SK-N-MC (cell line): ENCODE data around the gene HMG20B.

Experiments
- EZH2 ChIP-seq: fragments of 200-600 bp; sonication (generic); IDR thresholded peaks from one replicate; pipeline ENCODE4 v1.6.1; 2017; ENCODE audit warnings: antibody characterized with exemption
- POLR2AphosphoS5 ChIP-seq: IDR thresholded peaks from 2 replicates; pipeline ENCODE4 v1.6.1; 2012; ENCODE audit warnings: mild to moderate bottlenecking, low read depth, low read length, borderline replicate concordance

- no peak for TF ChIP-seq EZH2
- no peak for TF ChIP-seq POLR2AphosphoS5
These were observed 25.4 kb upstream of the HMG20B start for GRCh38 chr19:3547301-3547731.
